Erythroblast (primary cell): Measurements from ENCODE around the gene NTM.

Source experiments
- GATA1 ChIP-seq: IDR thresholded peaks from 2 replicates; pipeline ENCODE4 v1.6.1; 2011; ENCODE audit warnings: low read depth, mild to moderate bottlenecking, control low read depth, low read length, moderate library complexity
- POLR2A ChIP-seq: IDR thresholded peaks from 2 replicates; pipeline ENCODE4 v1.6.1; 2011; ENCODE audit warnings: mild to moderate bottlenecking, low read length

DNA sequence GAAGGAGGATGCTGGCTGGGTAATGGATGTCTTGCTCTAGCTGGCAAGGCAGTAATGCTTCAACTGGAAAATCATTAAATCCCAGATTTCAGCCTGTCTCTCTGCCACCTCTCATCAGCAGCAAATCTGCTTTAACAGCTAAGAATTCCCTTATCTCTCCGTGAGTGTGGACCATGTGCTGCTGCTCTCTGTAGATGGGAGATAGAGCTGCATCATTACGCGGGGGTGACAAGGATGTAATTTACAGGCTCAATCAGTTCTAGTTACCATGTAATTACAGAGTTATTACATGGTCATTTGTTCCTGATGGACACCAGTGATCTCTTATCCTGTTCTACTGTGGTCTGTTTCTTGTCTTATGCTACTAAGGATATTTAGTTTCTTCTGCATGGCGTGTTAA is 665.4 kb downstream of the NTM start:
- TF ChIP-seq POLR2A (no peak), GATA1 (no peak)
